ENCODE measurements around the gene TACR1. TPM values are rescaled to one million over a fixed set of nuclear protein-coding genes. Genes with fewer than 3 reads are reported as not detected.

TACR1 gene
- total RNA-seq, 4 donors from 2014 or later = 1.2 to 6.5 (median 2.7) TPM

DNA sequence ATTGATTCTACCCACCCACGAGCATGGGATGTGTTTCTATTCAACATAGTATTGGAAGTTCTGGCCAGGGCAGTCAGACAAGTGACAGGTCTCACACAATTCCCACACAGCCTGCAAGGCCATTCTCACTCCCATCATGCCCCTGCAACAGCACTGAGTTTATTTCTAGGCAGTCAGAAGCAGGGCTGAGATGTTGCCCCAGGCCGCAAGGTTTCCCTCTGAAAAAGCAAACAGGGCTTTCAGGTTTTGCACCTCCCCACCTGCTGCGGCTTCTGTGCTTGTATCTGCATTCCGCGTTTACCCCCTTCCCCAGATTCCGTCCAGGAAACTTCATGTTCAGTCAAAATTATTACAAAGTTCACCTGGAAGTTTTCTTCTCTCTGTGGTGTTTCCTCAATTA is 9.4 kb upstream of the TACR1 start:
- Histone ChIP-seq H3K9me3 (no peaks in the 10 kb centered on the region), H3K36me3 (no peaks in the 10 kb centered on the region), H3K4me1 (no peaks in the 10 kb centered on the region), H3K27ac (replicated peaks in 1 of 4) (no peak overlapping the region), H3K4me3 (no peak overlapping the region), H3K27me3 (no peaks in the 10 kb centered on the region)
- WGBS = 73% methylated on average over 6 of the region's 6 CpGs
- no peak for TF ChIP-seq EP300 (IDR thresholded peaks at IDR 0.05)
- TF ChIP-seq POLR2A (IDR thresholded peaks at IDR 0.05; ENCODE audit: low read depth) = no peak
- TF ChIP-seq, protein P1, sequence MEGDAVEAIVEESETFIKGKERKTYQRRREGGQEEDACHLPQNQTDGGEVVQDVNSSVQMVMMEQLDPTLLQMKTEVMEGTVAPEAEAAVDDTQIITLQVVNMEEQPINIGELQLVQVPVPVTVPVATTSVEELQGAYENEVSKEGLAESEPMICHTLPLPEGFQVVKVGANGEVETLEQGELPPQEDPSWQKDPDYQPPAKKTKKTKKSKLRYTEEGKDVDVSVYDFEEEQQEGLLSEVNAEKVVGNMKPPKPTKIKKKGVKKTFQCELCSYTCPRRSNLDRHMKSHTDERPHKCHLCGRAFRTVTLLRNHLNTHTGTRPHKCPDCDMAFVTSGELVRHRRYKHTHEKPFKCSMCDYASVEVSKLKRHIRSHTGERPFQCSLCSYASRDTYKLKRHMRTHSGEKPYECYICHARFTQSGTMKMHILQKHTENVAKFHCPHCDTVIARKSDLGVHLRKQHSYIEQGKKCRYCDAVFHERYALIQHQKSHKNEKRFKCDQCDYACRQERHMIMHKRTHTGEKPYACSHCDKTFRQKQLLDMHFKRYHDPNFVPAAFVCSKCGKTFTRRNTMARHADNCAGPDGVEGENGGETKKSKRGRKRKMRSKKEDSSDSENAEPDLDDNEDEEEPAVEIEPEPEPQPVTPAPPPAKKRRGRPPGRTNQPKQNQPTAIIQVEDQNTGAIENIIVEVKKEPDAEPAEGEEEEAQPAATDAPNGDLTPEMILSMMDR (IDR thresholded peaks at IDR 0.05) = no peak
- TF ChIP-seq POLR2AphosphoS5 (IDR thresholded peaks at IDR 0.05) = no peak
- no peak for DNase-seq (ENCODE audit: extremely low spot score)
- intact Hi-C loops (cut with DNase I) = no loop called here

DNA sequence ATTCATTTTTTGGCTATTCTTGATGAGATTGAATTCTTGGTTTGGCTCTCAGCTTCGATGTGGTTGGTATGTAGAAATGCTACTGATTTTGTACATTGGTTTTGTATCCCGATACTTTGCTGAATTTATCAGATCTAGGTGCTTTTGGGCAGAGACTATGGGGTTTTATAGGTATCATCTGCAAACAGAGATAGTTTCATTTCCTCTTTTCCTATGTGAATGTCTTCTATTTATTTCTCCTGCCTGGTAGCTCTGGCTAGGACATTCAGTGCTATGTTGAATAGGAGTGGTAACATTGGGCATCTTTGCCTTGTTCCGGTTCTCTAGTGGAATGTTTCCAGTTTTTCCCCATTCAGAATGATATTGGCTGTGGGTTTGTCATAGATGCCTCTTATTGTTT is 5.5 kb upstream of the TACR1 start:
- 85% methylated on average over 3 of the region's 3 CpGs for WGBS
- Histone ChIP-seq H3K27ac (replicated peaks in 1 of 4) (no peak overlapping the region), H3K4me3 (no peak overlapping the region), H3K27me3 (peaks cover 0 to 35% (median 11%) of the 10 kb centered on the region in 4 donors), H3K9me3 (peaks cover 0 to 4% (median 0%) of the 10 kb centered on the region in 4 donors), H3K4me1 (peaks cover 11 to 14% (median 12%) of the 10 kb centered on the region in 4 donors), H3K36me3 (no peaks in the 10 kb centered on the region)
- no peak for DNase-seq (ENCODE audit: extremely low spot score)
- intact Hi-C loops (cut with DNase I) = no loop called here
- TF ChIP-seq POLR2AphosphoS5 (IDR thresholded peaks at IDR 0.05) (no peak), POLR2A (IDR thresholded peaks at IDR 0.05; ENCODE audit: low read depth) (no peak), EP300 (IDR thresholded peaks at IDR 0.05) (no peak)
- TF ChIP-seq, protein P1 (IDR thresholded peaks at IDR 0.05) = no peak

- Histone ChIP-seq H3K36me3 (no peaks in the 10 kb centered on the region), H3K4me1 (peaks cover 21 to 26% (median 23%) of the 10 kb centered on the region in 4 donors), H3K27me3 (peaks cover 0 to 59% (median 14%) of the 10 kb centered on the region in 4 donors), H3K27ac (replicated peaks in 1 of 4) (no peak overlapping the region), H3K9me3 (peaks cover 0 to 4% (median 0%) of the 10 kb centered on the region in 4 donors), H3K4me3 (no peak overlapping the region)
- WGBS = 59% methylated on average over 2 of the region's 2 CpGs
- TF ChIP-seq POLR2AphosphoS5 (IDR thresholded peaks at IDR 0.05) (no peak), EP300 (IDR thresholded peaks at IDR 0.05) (no peak), POLR2A (IDR thresholded peaks at IDR 0.05; ENCODE audit: low read depth) (no peak)
- TF ChIP-seq, protein P1 (IDR thresholded peaks at IDR 0.05) = no peak
- no peak for DNase-seq (ENCODE audit: extremely low spot score)
- intact Hi-C loops (cut with DNase I) = no loop called here
Observed at GRCh38 chr2:75202359-75202758, 3.0 kb upstream of the TACR1 start.

DNA sequence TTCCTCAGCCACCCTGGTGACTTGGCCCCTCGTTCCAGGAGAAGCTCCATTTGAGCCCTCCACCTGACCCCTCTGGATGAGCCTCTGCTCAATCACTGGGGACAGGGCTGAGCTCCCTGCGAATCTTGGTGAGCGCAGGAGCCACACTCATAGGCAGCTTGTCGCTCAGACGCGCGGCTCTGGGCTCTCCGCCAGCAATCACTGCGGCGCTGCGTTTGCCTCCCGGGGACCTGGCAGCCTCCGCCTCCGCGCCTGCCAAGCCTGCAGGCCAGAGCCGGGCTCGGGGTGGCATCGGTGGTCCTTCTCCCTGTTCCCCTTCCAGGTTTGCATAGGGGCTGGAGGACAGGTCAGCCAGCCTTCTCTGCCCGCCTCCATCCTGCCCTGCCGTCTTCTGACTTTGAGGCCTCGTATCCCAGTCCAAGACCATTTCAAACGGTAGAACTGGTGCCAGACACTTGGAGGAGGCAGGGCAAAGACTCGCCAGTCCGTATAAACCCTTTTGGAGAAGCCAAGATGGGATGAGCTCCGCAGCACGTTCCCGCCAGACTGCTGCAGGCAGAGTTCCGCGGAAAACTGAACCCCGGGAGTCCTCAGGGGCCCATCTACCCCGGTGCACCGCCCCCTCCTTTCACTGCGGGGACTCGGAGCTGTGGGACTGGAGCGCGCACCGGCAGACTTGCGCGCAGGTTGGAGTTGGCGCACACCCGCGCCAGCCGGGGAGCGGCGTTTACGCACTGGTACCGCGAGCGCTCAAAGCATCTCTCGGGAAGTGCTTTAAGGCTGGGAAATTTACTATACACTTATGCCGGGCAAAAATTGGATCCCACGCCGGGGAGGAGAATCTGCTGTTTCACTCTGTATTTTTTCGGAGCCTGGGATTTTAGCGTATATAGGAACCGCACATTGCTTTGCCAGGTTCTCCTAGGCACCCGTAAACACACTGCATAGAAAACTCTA is 1.1 kb upstream of the TACR1 start:
- Histone ChIP-seq H3K36me3 (no peaks in the 10 kb centered on the region), H3K9me3 (peaks cover 0 to 4% (median 0%) of the 10 kb centered on the region in 4 donors), H3K4me1 (peaks cover 21 to 26% (median 23%) of the 10 kb centered on the region in 4 donors), H3K27ac (replicated peaks in 1 of 4) (no peak overlapping the region), H3K4me3 (peak overlapping the region; percentile 45 to 57 (median 47)), H3K27me3 (peaks cover 0 to 70% (median 14%) of the 10 kb centered on the region in 4 donors)
- intact Hi-C loops (cut with DNase I) = no loop called here
- no peak for TF ChIP-seq EP300 (IDR thresholded peaks at IDR 0.05)
- TF ChIP-seq, protein P1 (IDR thresholded peaks at IDR 0.05) = no peak
- WGBS = 1% methylated on average over 45 of the region's 57 CpGs
- DNase-seq (ENCODE audit: extremely low spot score) = no peak
